HG03571 (cell line): ENCODE measurements around the gene BEST2.
A peak's percentile ranks its signal among the peaks of the same experiment; 100 is the strongest.
"Not testable (repeated sequence)": the region's sequence is repeated elsewhere in the genome, so short reads cannot be mapped to it uniquely, and the experiment has no call there.

Experiments used
- ATAC-seq: cut with Tn5 transposase; IDR thresholded peaks from one replicate; pipeline ENCODE4 v1.9.1; 2021; ENCODE audit not compliant: unreplicated experiment

Gene BEST2

GRCh38 chr19:12797607-12798006 lies 46.0 kb downstream of the BEST2 start:
- not testable (repeated sequence) for ATAC-seq

GRCh38 chr19:12799742-12800465 lies 48.3 kb downstream of the BEST2 start:
- ATAC-seq, result no peak

GRCh38 chr19:12800466-12800770 lies 48.8 kb downstream of the BEST2 start:
- no peak for ATAC-seq

GRCh38 chr19:12800923-12801465 lies 49.4 kb downstream of the BEST2 start:
- no peak for ATAC-seq

GRCh38 chr19:12801466-12802266 lies 50.1 kb downstream of the BEST2 start, which contains the start of the genes PRDX2 and THSD8:
Gene PRDX2, minus strand, starts transcription at chr19:12801800. Its CDS starts 539 bp downstream, at chr19:12801261.
Gene THSD8, plus strand, starts transcription at chr19:12802069. Its CDS starts 3 bp downstream, at chr19:12802072.
- no peak for ATAC-seq

GRCh38 chr19:12802267-12803106 lies 50.9 kb downstream of the BEST2 start:
- no peak for ATAC-seq

GRCh38 chr19:12804051-12804450 lies 52.5 kb downstream of the BEST2 start:
- no peak for ATAC-seq

- ATAC-seq, result peak; percentile 67
These were observed 54.9 kb downstream of the BEST2 start, which contains the start of gene RNASEH2A for GRCh38 chr19:12806242-12807081. Gene RNASEH2A, plus strand, starts transcription at chr19:12806584. Its CDS starts 90 bp downstream, at chr19:12806674.
